SH-SY5Y (cell line): ENCODE results near the gene COX4I1.

Source experiments
- GATA2 ChIP-seq: IDR thresholded peaks from 2 replicates; pipeline ENCODE4 v1.6.1; 2011; ENCODE audit warnings: mild to moderate bottlenecking, low read depth, low read length
- GATA3 ChIP-seq: IDR thresholded peaks from 2 replicates; pipeline ENCODE4 v1.6.1; 2011; ENCODE audit warnings: low read depth, mild to moderate bottlenecking, low read length, moderate library complexity

The COX4I1 gene

GRCh38 chr16:85781695-85782370, 17.7 kb upstream of the COX4I1 start:
- TF ChIP-seq GATA3 (no peak), GATA2 (no peak)

DNA sequence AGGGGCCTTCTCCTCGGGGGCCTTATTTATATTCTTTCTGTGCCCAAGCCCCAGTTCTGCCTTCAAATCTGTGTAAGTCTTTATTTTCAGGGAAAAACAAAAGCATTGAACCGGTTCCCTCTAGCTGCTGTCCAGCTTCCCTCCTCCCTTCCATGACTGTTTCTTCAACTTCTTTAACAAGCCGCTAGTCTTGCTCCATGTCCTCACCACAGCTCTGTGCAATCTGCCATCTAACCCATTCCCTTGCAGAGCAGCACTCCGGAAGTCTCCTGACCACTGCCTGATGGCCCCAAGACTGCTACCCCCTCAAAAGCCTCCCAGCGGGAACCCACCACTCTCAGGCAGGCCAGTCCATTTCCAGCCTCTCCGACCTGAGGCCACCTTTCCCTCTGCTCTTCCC, 17.0 kb upstream of the COX4I1 start:
- TF ChIP-seq GATA2 (no peak), GATA3 (no peak)

GRCh38 chr16:85783441-85783840, 16.1 kb upstream of the COX4I1 start:
- TF ChIP-seq GATA3 (no peak), GATA2 (no peak)

DNA sequence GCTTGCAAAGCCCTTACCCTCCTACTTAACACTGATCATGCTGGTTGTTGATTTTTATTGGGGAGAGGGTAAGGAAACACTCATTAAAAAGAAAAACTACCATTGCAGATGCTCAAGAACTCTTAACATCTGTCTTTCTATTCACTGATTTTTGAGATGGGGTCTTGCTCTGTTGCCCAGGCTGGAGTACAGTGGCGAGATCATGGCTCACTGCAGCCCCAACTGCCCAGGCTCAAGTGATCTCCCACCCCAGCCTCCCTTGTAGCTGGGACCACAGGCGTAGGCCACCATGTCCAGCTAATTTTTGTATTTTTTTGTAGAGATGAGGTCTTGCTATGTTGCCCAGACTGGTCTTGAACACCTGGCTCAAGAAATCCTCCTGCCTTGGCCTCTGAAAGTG, 14.7 kb upstream of the COX4I1 start:
- TF ChIP-seq GATA3, result no peak
- TF ChIP-seq GATA2, result no peak

GRCh38 chr16:85785927-85786326, 13.6 kb upstream of the COX4I1 start:
- no peak for TF ChIP-seq GATA3
- no peak for TF ChIP-seq GATA2

DNA sequence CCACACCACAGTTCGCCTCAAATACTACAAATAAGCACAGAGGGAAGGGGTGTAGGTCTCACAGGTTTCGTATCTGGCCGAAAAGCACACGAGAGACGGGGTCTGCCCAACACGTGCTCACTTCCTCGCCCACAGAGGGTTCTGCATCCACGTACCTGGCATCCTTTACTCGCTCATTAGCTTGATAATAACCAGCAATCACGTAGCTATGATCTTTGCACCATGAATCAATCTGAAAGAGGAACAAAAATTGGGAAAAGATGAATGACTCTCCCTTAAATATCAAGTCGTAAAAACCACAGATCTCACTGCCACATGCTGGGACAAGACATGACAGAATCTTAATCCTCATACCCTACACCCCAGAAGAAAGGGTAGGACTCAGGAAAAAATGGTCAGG, 10.7 kb upstream of the COX4I1 start:
- TF ChIP-seq GATA3, result no peak
- TF ChIP-seq GATA2, result no peak

- TF ChIP-seq GATA2 (no peak), GATA3 (no peak)
Observed at GRCh38 chr16:85789773-85790172, 9.7 kb upstream of the COX4I1 start.

DNA sequence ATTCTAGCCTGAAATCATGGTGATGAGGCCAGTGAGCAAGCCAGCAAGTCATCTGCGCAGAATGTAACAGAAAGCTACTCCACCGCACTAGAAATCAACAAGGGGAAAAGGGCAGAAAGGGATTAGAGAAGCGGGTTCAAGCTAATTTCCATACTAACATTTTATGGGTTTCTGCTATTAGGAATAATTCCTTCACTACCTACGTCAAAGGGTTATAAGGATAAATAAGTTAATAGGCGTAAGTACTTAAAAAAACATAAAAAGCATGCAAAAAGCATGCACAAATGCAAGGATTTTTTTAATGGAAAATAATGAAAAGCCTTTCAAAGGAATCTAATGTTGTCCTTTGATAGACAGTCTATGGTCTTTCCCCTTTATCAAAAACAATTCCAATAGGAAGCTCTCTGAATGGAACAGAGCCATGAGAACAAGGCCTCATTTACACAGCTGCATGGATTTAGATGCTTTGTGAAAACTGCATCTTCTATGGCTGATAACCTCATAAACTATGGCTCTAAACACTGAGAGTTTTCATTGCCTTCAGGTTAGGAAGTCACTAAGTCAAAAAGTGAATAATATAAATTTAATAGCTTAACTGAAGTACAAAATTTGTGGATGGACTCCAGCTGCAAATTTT, 5.7 kb upstream of the COX4I1 start:
- TF ChIP-seq GATA2, result no peak

DNA sequence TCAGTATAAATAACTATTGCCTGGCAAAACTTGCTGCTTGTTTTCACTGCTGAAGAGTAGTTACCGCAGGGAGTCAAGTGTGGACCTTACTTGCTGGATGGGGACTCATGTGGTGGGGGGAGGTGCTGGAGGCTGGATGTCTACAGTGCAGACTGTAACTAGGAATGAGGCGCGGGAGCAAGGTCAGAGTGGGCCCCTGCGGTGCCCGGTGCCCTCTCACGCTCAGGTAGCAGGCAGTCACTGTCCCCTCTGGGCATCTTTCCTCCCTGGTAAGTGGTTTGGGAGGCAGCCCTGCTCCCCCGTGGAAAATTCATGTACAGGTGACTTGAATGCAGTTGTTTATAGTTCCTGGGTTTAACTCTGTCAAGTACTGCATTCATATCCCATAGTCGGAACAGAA, 4.8 kb upstream of the COX4I1 start:
- TF ChIP-seq GATA2 (no peak), GATA3 (no peak)

DNA sequence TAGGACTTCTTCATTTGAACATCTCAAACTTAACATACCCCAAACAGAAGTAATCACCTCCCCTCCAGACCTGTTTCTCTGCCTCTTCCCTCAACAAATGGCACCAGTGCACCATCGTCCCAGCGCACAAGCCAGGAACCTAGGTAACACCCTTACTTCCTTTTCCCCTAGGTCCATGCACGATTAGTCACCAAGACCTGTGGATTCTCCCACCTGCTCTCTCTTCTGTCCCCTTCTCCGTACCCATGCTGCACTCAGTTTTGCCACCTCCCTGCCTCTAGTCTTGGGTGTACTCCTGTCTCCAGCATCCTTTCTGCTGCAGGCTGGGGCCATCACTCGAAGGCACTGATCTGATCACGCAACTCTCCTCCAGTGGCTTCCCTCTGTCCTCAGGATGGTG, 3.3 kb upstream of the COX4I1 start:
- TF ChIP-seq GATA2, result no peak
- TF ChIP-seq GATA3, result no peak

DNA sequence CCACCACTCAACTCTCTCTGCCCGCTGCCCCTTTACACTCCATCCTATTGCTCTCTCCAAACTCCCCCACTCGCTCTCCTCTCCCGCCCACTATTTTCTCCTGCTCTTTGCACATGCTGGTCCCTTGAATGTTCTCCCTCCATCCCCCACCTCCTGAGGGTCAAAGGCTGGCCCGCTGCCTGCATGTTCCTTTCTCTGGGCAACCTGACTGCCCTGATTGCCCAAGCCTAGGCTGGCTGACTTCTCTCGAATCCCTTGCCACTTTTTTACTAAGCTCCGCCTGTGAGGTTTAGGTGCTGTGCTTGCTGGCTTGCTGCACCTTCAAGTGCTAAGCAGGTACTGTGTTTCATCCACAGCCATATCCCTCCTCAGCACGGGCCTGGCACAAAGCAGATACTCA, 2.9 kb upstream of the COX4I1 start:
- TF ChIP-seq GATA3, result no peak
- TF ChIP-seq GATA2, result no peak

- TF ChIP-seq GATA2 (no peak), GATA3 (no peak)
Observed at GRCh38 chr16:85798283-85798776, 1.2 kb upstream of the COX4I1 start.

GRCh38 chr16:85798901-85799496, 496 bp upstream of the COX4I1 start:
- TF ChIP-seq GATA3 (no peak), GATA2 (no peak)

- TF ChIP-seq GATA3 (no peak), GATA2 (no peak)
Observed at GRCh38 chr16:85800321-85800669, 800 bp downstream of the COX4I1 start.

- no peak for TF ChIP-seq GATA2
- no peak for TF ChIP-seq GATA3
Observed at GRCh38 chr16:85803570-85803969, 4.1 kb downstream of the COX4I1 start.
